Neural cell (in vitro differentiated cells): ENCODE data around the gene AFG1L. TPM values are rescaled to one million over a fixed set of nuclear protein-coding genes. Genes with fewer than 3 reads are reported as not detected.
"Not testable (repeated sequence)": the region's sequence is repeated elsewhere in the genome, so short reads cannot be mapped to it uniquely, and the experiment has no call there.

Experiments used
- H2AFZ ChIP-seq: fragments of 200-600, 300-800 bp; sonication (generic), shearing (Covaris generic); 2 replicates; pipeline ENCODE4 v1.6.0; 2014; ENCODE audit warnings: low read depth, mild to moderate bottlenecking, antibody characterized with exemption, low read length, moderate library complexity
- H3F3A ChIP-seq: fragments of 200-600 bp; shearing (Covaris generic); 2 replicates; pipeline ENCODE4 v1.6.1; 2016; ENCODE audit warnings: mild to moderate bottlenecking, moderate library complexity, mixed read lengths, antibody characterized with exemption, low read length; ENCODE audit not compliant: insufficient read depth, poor library complexity, severe bottlenecking
- H3K27ac ChIP-seq: fragments of 200-600, 300-800 bp; sonication (generic), shearing (Covaris generic); 2 replicates; pipeline ENCODE4 v1.5.1; 2014; ENCODE audit warnings: mild to moderate bottlenecking, low read length, moderate library complexity
- H3K27me3 ChIP-seq: fragments of 300-800, 200-600 bp; sonication (generic), shearing (Covaris generic); 2 replicates; pipeline ENCODE4 v1.6.0; 2014; ENCODE audit warnings: mild to moderate bottlenecking, low read depth, low read length, moderate library complexity; ENCODE audit not compliant: insufficient read depth
- H3K36me3 ChIP-seq: fragments of 300-800, 200-600 bp; sonication (generic), shearing (Covaris generic); 2 replicates; pipeline ENCODE4 v1.5.1; 2014; ENCODE audit warnings: mild to moderate bottlenecking, antibody characterized with exemption, low read length, moderate library complexity; ENCODE audit not compliant: insufficient read depth
- H3K4me2 ChIP-seq: fragments of 300-800, 200-600 bp; sonication (generic), shearing (Covaris generic); 2 replicates; pipeline ENCODE4 v1.6.0; 2014; ENCODE audit warnings: mild to moderate bottlenecking, low read length
- H3K4me3 ChIP-seq: fragments of 300-800, 200-600 bp; sonication (generic), shearing (Covaris generic); 2 replicates; pipeline ENCODE4 v1.5.1; 2014; ENCODE audit warnings: mild to moderate bottlenecking, low read length, moderate library complexity
- H3K79me2 ChIP-seq: fragments of 200-600 bp; shearing (Covaris generic); replicated peaks from 2 replicates; pipeline ENCODE4 v1.6.0; 2014; ENCODE audit warnings: mild to moderate bottlenecking, low read length, moderate library complexity; ENCODE audit not compliant: insufficient read depth
- H3K9ac ChIP-seq: fragments of 300-800, 200-600 bp; sonication (generic), shearing (Covaris generic); 2 replicates; pipeline ENCODE4 v1.6.1; 2016; ENCODE audit warnings: mild to moderate bottlenecking, low read length, mixed read lengths
- H3K9me2 ChIP-seq: fragments of 200-600 bp; shearing (Covaris generic); 2 replicates; pipeline ENCODE4 v1.6.1; 2016; ENCODE audit warnings: mild to moderate bottlenecking, low read length, mixed read lengths; ENCODE audit not compliant: insufficient read depth
- H3K9me3 ChIP-seq: fragments of 200-600, 300-800 bp; sonication (generic), shearing (Covaris generic); 2 replicates; pipeline ENCODE4 v1.6.1; 2016; ENCODE audit warnings: mild to moderate bottlenecking, mixed run types, low read length, moderate library complexity, mixed read lengths
- H4K20me1 ChIP-seq: fragments of 200-600 bp; shearing (Covaris generic); 2 replicates; pipeline ENCODE4 v1.6.1; 2016; ENCODE audit warnings: mild to moderate bottlenecking, mixed run types; ENCODE audit not compliant: insufficient read depth
- EP300 ChIP-seq: fragments of 450-650 bp; conservative IDR thresholded peaks from 2 replicates; pipeline ENCODE4 v1.6.1; 2014; ENCODE audit warnings: antibody characterized with exemption, mild to moderate bottlenecking, moderate library complexity; ENCODE audit not compliant: poor library complexity, severe bottlenecking
- EZH2 ChIP-seq: fragments of 200-600, 300-800 bp; shearing (Covaris generic), sonication (generic); IDR thresholded peaks from 2 replicates; pipeline ENCODE4 v1.6.1; 2014; ENCODE audit warnings: antibody characterized with exemption, low read length, borderline replicate concordance, mild to moderate bottlenecking; ENCODE audit not compliant: insufficient read depth, poor library complexity, severe bottlenecking
- MXI1 ChIP-seq: fragments of 450-650 bp; conservative IDR thresholded peaks from 2 replicates; pipeline ENCODE4 v1.6.1; 2014; ENCODE audit warnings: antibody characterized with exemption, mild to moderate bottlenecking; ENCODE audit not compliant: poor library complexity, severe bottlenecking
- POLR2AphosphoS5 ChIP-seq: IDR thresholded peaks from 2 replicates; pipeline ENCODE4 v1.6.1; 2012
- RAD21 ChIP-seq: fragments of 450-650 bp; conservative IDR thresholded peaks from 2 replicates; pipeline ENCODE4 v1.6.1; 2014; ENCODE audit warnings: antibody characterized with exemption, mild to moderate bottlenecking, moderate library complexity
- REST ChIP-seq: IDR thresholded peaks from 2 replicates; pipeline ENCODE4 v1.6.1; 2012; ENCODE audit warnings: borderline replicate concordance
- SMC3 ChIP-seq: fragments of 450-650 bp; conservative IDR thresholded peaks from 2 replicates; pipeline ENCODE4 v1.6.1; 2014; ENCODE audit warnings: antibody characterized with exemption, mild to moderate bottlenecking, moderate library complexity; ENCODE audit not compliant: poor library complexity
- TAF1 ChIP-seq: IDR thresholded peaks from 2 replicates; pipeline ENCODE4 v1.6.1; 2012; ENCODE audit warnings: low read depth
- polyA plus RNA-seq: library from polyadenylated mRNA; depleted of rRNA; stranded (reverse); fragments of >200 nt; gene quantifications from 2 replicates; pipeline ENCODE4 v1.2.3, GENCODE V29; 2014
- TF ChIP-seq, protein P1 (sequence below): fragments of 450-650 bp; IDR thresholded peaks from 2 replicates; pipeline ENCODE4 v1.5.1; 2014; ENCODE audit warnings: antibody characterized with exemption, mild to moderate bottlenecking, moderate library complexity; ENCODE audit not compliant: poor library complexity, severe bottlenecking

The AFG1L gene
- polyA plus RNA-seq, 1 donor from 2014 or later, result 3.3 TPM

- Histone ChIP-seq H3K79me2 (no peaks in the 10 kb centered on the region), H3F3A (no peaks in the 10 kb centered on the region), H4K20me1 (no peaks in the 10 kb centered on the region), H3K27me3 (no peaks in the 10 kb centered on the region), H3K9me3 (no peaks in the 10 kb centered on the region), H3K36me3 (no peaks in the 10 kb centered on the region), H3K27ac (no peak overlapping the region), H3K9ac (no peak overlapping the region), H3K4me3 (no peak overlapping the region), H3K9me2 (no peaks in the 10 kb centered on the region), H2AFZ (no peak overlapping the region), H3K4me2 (no peak overlapping the region)
- TF ChIP-seq POLR2AphosphoS5 (no peak), EP300 (no peak), MXI1 (no peak), RAD21 (no peak), TAF1 (no peak), REST (no peak), SMC3 (no peak), EZH2 (no peak)
- TF ChIP-seq, protein P1, sequence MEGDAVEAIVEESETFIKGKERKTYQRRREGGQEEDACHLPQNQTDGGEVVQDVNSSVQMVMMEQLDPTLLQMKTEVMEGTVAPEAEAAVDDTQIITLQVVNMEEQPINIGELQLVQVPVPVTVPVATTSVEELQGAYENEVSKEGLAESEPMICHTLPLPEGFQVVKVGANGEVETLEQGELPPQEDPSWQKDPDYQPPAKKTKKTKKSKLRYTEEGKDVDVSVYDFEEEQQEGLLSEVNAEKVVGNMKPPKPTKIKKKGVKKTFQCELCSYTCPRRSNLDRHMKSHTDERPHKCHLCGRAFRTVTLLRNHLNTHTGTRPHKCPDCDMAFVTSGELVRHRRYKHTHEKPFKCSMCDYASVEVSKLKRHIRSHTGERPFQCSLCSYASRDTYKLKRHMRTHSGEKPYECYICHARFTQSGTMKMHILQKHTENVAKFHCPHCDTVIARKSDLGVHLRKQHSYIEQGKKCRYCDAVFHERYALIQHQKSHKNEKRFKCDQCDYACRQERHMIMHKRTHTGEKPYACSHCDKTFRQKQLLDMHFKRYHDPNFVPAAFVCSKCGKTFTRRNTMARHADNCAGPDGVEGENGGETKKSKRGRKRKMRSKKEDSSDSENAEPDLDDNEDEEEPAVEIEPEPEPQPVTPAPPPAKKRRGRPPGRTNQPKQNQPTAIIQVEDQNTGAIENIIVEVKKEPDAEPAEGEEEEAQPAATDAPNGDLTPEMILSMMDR, result no peak
These were observed 240.4 kb downstream of the AFG1L start for GRCh38 chr6:108535114-108535742.

DNA sequence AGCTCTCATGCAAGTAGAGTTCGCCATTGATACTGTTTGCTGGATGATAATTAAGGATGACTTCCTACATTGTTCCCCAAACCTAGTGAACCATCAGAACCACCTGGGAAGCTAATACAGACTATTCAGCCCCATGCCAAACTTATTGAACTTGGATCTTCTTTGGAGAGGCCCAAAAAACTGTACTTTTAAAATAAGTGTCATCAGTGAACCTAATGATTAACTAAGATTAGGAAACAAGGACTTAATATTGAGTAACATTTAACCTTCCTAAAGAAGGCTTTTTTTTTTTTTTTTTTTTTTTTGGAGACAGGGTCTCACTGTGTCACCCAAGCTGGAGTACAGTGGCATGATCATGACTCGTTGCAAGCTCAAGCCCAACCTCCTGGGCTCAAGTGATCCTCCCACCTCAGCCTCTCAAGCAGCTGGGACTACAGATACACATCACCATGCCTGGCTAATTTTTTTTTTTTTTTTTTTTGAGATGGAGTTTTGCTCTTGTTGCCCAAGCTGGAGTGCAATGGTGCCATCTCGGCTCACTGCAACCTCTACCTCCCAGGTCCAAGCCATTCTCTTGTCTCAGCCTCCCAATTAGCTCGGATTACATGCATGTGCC is 241.2 kb downstream of the AFG1L start:
- H3K9me2 ChIP-seq, H3K79me2 ChIP-seq, H3K9ac ChIP-seq, H3K27me3 ChIP-seq, H3F3A ChIP-seq, H3K4me2 ChIP-seq, H2AFZ ChIP-seq, H3K27ac ChIP-seq, H4K20me1 ChIP-seq, H3K4me3 ChIP-seq, H3K36me3 ChIP-seq, H3K9me3 ChIP-seq: not testable (repeated sequence)
